ENCODE data around the gene CLDND2.

DNA sequence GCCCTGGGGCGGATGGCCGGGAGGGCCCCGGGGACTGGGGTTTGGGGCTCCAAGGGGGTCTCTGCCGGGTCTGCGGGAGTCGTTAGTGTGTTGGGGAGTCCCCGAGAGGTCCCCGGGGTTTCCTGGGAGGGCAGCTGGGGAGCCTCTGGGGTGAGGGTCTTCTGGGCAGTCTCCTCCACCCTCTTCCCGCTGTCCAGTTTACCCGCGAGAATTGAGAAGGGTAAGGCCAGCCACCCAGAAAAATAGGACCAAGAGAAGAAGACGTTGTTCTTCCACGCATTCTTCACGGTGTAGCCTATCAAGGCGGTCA is 1.6 kb downstream of the CLDND2 start:
- TF ChIP-seq, protein P1, sequence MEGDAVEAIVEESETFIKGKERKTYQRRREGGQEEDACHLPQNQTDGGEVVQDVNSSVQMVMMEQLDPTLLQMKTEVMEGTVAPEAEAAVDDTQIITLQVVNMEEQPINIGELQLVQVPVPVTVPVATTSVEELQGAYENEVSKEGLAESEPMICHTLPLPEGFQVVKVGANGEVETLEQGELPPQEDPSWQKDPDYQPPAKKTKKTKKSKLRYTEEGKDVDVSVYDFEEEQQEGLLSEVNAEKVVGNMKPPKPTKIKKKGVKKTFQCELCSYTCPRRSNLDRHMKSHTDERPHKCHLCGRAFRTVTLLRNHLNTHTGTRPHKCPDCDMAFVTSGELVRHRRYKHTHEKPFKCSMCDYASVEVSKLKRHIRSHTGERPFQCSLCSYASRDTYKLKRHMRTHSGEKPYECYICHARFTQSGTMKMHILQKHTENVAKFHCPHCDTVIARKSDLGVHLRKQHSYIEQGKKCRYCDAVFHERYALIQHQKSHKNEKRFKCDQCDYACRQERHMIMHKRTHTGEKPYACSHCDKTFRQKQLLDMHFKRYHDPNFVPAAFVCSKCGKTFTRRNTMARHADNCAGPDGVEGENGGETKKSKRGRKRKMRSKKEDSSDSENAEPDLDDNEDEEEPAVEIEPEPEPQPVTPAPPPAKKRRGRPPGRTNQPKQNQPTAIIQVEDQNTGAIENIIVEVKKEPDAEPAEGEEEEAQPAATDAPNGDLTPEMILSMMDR (IDR thresholded peaks at IDR 0.05), result no peak
- TF ChIP-seq POLR2A (IDR thresholded peaks at IDR 0.05), result peak; percentile 84 to 98

Measured in Peyer's patch (tissue), 4 donors.